Measurements from ENCODE around the gene MYO18A. TPM values are rescaled to one million over a fixed set of nuclear protein-coding genes. Genes with fewer than 3 reads are reported as not detected.

The MYO18A gene
- total RNA-seq, 2 donors from 2014 or later: 106 to 332 TPM

DNA sequence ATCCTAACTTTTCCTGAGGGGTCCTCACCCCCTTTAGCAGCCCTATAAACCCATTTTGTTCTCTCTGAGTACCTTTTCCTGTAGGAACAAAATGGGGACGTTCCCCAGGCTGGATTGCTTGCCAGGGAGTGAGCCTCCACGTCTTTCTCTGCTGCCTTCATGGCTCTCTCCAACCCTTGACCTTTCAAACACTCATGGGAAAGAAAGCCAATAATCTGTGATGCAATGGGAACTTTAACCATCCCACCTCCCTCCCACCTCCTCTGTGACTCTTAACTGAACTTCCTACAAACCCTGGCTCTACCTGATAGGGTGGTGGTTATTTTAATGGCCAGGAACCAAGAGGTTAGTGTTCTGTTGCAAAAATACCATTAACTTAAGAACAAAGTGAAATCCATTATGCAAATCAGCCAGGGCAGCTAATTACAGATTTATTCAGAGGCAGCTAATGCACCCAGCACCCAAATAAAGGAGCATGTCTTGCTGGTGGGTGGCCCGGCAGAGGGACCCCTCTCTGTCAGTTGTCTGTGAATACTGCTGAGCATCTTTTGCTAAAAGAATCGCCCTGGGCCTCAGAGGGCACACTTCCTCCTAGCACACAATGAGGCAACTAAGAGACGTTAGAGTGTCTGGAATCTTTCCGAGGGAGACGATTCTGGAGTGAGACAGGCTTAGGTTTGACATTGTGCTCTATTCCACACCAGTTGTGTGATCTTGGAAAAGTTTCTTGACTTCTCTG lies 134.3 kb downstream of the MYO18A start:
- H3K9me3 ChIP-seq: no peaks in the 10 kb centered on the region
- TF ChIP-seq, protein P1, sequence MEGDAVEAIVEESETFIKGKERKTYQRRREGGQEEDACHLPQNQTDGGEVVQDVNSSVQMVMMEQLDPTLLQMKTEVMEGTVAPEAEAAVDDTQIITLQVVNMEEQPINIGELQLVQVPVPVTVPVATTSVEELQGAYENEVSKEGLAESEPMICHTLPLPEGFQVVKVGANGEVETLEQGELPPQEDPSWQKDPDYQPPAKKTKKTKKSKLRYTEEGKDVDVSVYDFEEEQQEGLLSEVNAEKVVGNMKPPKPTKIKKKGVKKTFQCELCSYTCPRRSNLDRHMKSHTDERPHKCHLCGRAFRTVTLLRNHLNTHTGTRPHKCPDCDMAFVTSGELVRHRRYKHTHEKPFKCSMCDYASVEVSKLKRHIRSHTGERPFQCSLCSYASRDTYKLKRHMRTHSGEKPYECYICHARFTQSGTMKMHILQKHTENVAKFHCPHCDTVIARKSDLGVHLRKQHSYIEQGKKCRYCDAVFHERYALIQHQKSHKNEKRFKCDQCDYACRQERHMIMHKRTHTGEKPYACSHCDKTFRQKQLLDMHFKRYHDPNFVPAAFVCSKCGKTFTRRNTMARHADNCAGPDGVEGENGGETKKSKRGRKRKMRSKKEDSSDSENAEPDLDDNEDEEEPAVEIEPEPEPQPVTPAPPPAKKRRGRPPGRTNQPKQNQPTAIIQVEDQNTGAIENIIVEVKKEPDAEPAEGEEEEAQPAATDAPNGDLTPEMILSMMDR (IDR thresholded peaks at IDR 0.05): no peak
- H3K4me3 ChIP-seq: no peak overlapping the region
- H3K27me3 ChIP-seq (replicated peaks; ENCODE audit: insufficient read depth): no peaks in the 10 kb centered on the region
- ATAC-seq (ENCODE audit: insufficient number of reproducible peaks, low FRiP score, low read depth) (no peak), DNase-seq (ENCODE audit: low spot score) (no peak)
- H3K27ac ChIP-seq: no peak overlapping the region
- peaks cover 0 to 7% of the 10 kb centered on the region in 2 donors for H3K4me1 ChIP-seq (ENCODE audit: control insufficient read depth in 1 of 2, low read depth in 2 of 2)
- H3K36me3 ChIP-seq: no peaks in the 10 kb centered on the region

DNA sequence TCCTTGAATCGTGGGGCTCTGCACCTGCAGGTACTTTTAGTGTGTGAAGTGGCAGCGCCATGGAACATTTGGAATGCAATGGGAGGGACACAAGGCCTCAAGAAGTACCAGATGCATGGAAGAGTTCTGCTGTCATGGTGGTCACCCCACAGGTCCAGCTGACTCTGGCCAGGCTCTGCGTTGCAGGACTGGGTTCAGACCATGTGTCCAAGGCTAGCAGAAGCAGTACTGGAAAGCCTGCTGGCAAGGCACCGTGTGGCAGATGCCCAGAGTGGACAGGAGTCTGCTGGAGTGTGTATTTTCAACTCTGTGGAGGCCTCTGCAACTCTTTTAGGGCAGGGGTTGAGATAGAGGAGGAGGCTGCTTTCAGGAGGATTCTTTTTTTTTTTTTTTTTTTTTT lies 135.2 kb downstream of the MYO18A start:
- TF ChIP-seq, protein P1 (IDR thresholded peaks at IDR 0.05): no peak
- Histone ChIP-seq H3K36me3 (no peaks in the 10 kb centered on the region), H3K4me3 (no peak overlapping the region), H3K4me1 (ENCODE audit: control insufficient read depth in 1 of 2, low read depth in 2 of 2) (peaks cover 0 to 7% of the 10 kb centered on the region in 2 donors), H3K27me3 (replicated peaks; ENCODE audit: insufficient read depth) (no peaks in the 10 kb centered on the region), H3K27ac (no peak overlapping the region), H3K9me3 (no peaks in the 10 kb centered on the region)
- ATAC-seq (ENCODE audit: insufficient number of reproducible peaks, low FRiP score, low read depth): no peak
- no peak for DNase-seq (ENCODE audit: low spot score)

DNA sequence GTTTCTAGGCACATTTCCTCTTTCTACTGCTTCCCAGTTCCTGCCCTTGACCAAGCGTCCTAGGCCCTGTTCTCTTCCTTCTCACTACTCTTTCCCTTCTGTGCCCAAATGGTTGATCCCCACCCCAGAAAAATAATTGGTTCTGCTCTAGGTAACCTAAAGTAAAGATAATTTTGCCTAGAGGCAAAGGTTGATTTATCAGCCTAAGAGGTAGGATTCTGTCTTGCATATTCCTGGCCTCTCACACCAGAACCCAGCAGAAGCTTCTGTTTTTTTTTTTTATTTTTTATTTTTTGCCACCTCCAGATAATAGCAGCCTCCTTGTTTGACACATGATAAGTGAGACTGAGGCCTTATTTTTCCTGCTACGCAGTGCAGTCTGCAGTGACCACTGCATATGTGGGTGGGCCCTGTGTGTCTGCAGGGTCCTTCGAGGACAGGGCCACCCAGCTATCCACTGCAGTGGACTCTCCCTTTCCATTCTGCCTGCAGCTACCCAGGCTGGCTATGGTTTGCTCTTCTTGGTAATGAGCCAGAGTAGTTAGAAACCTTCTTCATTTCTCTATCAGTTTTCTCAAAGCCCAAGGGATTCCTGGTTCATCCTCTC lies 136.6 kb downstream of the MYO18A start:
- Histone ChIP-seq H3K27ac (no peak overlapping the region), H3K9me3 (no peaks in the 10 kb centered on the region), H3K36me3 (no peaks in the 10 kb centered on the region), H3K27me3 (replicated peaks; ENCODE audit: insufficient read depth) (no peaks in the 10 kb centered on the region), H3K4me1 (ENCODE audit: control insufficient read depth in 1 of 2, low read depth in 2 of 2) (peaks cover 0 to 7% of the 10 kb centered on the region in 2 donors), H3K4me3 (no peak overlapping the region)
- TF ChIP-seq, protein P1 (IDR thresholded peaks at IDR 0.05): no peak
- no peak for DNase-seq (ENCODE audit: low spot score)
- no peak for ATAC-seq (ENCODE audit: insufficient number of reproducible peaks, low FRiP score, low read depth)

DNA sequence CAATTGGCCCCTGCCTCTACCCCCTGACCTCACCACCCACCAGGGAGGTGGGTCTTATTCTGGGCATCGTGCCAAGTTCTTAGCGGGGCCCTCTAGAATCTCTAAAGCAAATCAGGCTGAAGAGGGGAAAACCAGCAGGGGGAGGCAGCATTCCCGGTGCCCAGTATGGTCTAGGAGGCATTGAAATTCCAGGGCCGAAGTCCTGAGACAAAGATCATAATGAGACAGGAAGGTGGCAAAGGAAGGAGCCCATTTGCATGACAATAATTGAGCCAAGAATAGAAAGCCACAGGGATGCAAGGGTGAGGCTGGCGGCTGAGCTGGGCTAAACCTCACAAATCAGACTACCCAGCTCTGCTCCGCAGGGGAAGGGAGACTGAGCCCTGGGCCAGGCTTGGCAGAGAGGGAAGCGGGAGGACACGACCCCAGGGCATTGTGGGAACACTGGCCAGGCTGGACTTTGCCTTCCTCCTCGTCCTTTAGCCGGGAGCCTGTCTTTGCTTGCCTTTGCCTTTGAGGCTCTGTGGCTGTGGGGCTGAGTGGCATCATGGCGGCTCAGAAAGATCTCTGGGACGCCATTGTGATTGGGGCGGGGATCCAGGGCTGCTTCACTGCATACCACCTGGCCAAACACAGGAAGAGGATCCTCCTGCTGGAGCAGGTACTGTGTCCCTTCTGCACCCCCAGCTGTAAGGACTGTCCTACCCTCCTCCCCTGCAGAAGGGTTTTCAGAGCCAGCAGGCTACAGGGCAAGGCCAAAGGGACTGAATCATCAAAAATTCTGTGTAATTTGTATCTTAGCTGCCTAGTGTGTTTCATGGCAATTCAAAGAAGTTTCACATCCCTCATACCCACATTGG lies 137.3 kb downstream of the MYO18A start, which contains the start of gene PIPOX:
Gene PIPOX, plus strand, starts transcription at position 463 of the 860 bp plus-strand sequence. Its CDS starts 85 bp downstream, at position 548.
- Histone ChIP-seq H3K4me1 (ENCODE audit: control insufficient read depth in 1 of 2, low read depth in 2 of 2) (peaks cover 0 to 7% of the 10 kb centered on the region in 2 donors), H3K9me3 (no peaks in the 10 kb centered on the region), H3K4me3 (no peak within 1 kb of the TSS), H3K27me3 (replicated peaks; ENCODE audit: insufficient read depth) (no peaks in the 10 kb centered on the region), H3K27ac (peak within 1 kb of the TSS in 1 of 2 donors; percentile 41), H3K36me3 (no peaks in the 10 kb centered on the region)
- TF ChIP-seq, protein P1 (IDR thresholded peaks at IDR 0.05): no peak
- no peak for DNase-seq (ENCODE audit: low spot score)
- ATAC-seq (ENCODE audit: insufficient number of reproducible peaks, low FRiP score, low read depth): no peak

Data from thoracic aorta (tissue), 2 donors.